ENCODE results near the gene RALGAPA1.

DNA sequence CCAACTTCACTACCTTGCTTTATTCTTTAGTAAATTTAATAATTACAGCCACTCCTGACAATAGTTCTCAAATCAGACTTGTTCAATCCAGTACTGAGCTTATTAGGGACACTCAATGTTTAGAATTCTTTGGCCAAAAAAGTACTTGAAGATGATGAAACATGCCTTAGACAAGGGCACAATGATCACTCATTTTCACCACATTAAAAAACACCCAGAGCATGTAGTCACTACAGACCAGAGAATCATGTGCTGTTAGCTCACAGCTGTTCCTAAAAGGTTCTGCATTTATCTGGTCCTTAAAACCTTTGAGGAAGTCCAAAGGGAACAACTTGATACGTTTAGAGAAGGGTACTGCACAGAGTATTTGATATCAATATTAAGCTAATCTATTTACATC lies 176.4 kb downstream of the RALGAPA1 start:
- TF ChIP-seq NFRKB (IDR thresholded peaks at IDR 0.05) (no peak), FOXA1 (IDR thresholded peaks at IDR 0.05) (no peak), FOXA1 (CRISPR knock-in tag; IDR thresholded peaks at IDR 0.05) (no peak), ZNF879 (CRISPR knock-in tag; IDR thresholded peaks at IDR 0.05) (no peak), FOXM1 (CRISPR knock-in tag; IDR thresholded peaks at IDR 0.05) (no peak), GLI4 (CRISPR knock-in tag; IDR thresholded peaks at IDR 0.05; ENCODE audit: borderline replicate concordance) (no peak)
- TF ChIP-seq, protein P1, sequence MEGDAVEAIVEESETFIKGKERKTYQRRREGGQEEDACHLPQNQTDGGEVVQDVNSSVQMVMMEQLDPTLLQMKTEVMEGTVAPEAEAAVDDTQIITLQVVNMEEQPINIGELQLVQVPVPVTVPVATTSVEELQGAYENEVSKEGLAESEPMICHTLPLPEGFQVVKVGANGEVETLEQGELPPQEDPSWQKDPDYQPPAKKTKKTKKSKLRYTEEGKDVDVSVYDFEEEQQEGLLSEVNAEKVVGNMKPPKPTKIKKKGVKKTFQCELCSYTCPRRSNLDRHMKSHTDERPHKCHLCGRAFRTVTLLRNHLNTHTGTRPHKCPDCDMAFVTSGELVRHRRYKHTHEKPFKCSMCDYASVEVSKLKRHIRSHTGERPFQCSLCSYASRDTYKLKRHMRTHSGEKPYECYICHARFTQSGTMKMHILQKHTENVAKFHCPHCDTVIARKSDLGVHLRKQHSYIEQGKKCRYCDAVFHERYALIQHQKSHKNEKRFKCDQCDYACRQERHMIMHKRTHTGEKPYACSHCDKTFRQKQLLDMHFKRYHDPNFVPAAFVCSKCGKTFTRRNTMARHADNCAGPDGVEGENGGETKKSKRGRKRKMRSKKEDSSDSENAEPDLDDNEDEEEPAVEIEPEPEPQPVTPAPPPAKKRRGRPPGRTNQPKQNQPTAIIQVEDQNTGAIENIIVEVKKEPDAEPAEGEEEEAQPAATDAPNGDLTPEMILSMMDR (CRISPR knock-in tag; IDR thresholded peaks at IDR 0.05): no peak
- TF ChIP-seq, protein P2, sequence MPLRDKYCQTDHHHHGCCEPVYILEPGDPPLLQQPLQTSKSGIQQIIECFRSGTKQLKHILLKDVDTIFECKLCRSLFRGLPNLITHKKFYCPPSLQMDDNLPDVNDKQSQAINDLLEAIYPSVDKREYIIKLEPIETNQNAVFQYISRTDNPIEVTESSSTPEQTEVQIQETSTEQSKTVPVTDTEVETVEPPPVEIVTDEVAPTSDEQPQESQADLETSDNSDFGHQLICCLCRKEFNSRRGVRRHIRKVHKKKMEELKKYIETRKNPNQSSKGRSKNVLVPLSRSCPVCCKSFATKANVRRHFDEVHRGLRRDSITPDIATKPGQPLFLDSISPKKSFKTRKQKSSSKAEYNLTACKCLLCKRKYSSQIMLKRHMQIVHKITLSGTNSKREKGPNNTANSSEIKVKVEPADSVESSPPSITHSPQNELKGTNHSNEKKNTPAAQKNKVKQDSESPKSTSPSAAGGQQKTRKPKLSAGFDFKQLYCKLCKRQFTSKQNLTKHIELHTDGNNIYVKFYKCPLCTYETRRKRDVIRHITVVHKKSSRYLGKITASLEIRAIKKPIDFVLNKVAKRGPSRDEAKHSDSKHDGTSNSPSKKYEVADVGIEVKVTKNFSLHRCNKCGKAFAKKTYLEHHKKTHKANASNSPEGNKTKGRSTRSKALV (CRISPR knock-in tag; IDR thresholded peaks at IDR 0.05): no peak
- TF ChIP-seq, protein P3, sequence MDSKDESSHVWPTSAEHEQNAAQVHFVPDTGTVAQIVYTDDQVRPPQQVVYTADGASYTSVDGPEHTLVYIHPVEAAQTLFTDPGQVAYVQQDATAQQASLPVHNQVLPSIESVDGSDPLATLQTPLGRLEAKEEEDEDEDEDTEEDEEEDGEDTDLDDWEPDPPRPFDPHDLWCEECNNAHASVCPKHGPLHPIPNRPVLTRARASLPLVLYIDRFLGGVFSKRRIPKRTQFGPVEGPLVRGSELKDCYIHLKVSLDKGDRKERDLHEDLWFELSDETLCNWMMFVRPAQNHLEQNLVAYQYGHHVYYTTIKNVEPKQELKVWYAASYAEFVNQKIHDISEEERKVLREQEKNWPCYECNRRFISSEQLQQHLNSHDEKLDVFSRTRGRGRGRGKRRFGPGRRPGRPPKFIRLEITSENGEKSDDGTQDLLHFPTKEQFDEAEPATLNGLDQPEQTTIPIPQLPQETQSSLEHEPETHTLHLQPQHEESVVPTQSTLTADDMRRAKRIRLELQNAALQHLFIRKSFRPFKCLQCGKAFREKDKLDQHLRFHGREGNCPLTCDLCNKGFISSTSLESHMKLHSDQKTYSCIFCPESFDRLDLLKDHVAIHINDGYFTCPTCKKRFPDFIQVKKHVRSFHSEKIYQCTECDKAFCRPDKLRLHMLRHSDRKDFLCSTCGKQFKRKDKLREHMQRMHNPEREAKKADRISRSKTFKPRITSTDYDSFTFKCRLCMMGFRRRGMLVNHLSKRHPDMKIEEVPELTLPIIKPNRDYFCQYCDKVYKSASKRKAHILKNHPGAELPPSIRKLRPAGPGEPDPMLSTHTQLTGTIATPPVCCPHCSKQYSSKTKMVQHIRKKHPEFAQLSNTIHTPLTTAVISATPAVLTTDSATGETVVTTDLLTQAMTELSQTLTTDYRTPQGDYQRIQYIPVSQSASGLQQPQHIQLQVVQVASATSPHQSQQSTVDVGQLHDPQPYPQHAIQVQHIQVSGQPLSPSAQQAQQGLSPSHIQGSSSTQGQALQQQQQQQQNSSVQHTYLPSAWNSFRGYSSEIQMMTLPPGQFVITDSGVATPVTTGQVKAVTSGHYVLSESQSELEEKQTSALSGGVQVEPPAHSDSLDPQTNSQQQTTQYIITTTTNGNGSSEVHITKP (CRISPR knock-in tag; IDR thresholded peaks at IDR 0.05; ENCODE audit: low read depth): no peak
- TF ChIP-seq, protein P4, sequence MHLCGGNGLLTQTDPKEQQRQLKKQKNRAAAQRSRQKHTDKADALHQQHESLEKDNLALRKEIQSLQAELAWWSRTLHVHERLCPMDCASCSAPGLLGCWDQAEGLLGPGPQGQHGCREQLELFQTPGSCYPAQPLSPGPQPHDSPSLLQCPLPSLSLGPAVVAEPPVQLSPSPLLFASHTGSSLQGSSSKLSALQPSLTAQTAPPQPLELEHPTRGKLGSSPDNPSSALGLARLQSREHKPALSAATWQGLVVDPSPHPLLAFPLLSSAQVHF (CRISPR knock-in tag; IDR thresholded peaks at IDR 0.05): no peak
